ENCODE results near the gene FIBCD1.
"Not testable (repeated sequence)": the region's sequence is repeated elsewhere in the genome, so short reads cannot be mapped to it uniquely, and the experiment has no call there.

The FIBCD1 gene

DNA sequence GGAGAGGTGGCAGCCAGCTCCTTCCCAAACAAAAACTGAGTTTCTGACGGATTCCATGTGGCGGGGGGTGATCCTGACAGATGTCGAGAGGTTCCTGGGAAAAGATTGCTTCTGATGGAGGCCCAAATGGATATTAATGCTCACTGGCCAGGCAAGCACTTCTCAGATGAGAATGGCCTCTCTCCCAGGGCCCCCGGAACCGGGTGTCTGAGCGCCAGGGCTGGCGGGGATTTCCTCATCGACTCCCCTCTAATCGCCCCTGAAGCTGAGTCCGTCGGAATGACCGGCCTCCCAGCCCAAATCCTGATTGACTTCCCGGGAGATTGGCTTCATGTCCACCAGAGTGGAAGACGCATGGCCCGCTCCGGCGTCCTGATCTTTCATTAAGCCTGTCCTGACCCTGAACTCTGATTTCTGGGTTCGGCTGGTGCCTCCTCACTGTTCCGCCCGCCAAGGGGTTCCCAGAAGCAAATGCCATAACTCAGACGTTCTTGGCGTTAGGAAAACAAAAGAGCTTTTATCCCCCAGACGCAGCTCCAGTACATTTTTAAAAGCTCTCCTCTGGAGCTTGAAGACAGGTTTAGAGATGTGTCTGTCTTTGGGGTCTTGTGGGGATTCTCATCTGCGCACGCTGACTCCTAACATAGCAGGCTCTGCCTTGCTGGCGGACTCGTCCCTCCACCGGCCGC lies 17.6 kb downstream of the FIBCD1 start:
- DNase-seq: no peak

DNA sequence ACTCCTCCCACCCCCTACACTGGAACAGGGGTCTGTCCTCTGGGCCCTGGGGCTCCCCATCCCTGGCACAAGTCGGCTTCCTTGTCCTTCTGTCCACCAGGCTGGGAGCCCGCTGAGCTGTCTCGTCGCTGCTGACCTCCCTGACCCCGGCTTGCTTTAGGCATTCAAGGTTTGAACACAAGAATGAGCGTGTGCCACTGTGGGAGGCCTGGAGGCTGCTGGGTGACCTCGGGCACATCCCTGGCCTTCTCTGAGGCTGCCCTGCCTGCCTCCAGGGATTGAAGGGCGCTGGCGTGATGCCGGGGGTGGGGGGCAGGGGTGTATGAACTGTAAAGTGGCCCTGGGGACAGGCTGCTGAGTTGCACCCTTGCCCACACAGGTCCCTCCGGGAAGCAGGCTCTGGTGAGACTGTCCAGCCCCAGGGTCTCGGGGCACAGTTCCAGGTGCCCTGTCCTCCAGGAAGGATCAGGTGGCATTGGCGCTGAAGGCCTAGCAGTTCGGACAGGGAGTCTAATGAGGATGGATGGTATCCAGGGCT lies 18.2 kb downstream of the FIBCD1 start:
- no peak for DNase-seq

GRCh38 chr9:130920233-130920632 lies 18.8 kb downstream of the FIBCD1 start:
- no peak for DNase-seq

DNA sequence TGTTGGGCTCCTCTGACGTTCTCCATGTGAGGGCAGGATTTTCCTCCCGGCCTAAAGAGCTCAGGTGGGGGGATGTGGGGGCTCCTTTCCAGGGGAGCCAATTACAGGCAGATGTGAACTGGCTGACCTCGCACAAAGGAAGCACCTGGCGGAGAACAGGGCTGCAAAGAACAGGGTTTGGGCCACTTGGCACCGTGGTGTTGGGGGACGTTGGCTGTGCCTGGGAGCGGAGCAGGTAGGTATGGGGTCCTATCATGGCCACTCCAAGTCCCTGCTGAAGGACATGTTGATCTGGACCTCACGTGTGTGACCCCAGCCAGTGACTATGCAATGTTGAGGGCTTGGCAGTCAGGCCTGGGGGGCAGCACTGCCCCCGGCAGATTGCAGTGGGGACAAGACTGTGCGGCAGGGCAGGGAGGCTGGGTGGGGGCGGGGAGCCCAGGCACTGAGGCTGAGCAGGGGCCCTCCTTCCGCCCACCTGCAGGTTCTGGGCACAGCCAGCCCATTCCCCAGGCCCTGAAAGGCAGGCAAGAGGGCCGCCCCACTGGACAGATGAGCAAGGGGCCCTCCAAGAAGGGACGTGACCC lies 19.4 kb downstream of the FIBCD1 start:
- DNase-seq: no peak

GRCh38 chr9:130918826-130919558 lies 20.1 kb downstream of the FIBCD1 start:
- DNase-seq: no peak

DNA sequence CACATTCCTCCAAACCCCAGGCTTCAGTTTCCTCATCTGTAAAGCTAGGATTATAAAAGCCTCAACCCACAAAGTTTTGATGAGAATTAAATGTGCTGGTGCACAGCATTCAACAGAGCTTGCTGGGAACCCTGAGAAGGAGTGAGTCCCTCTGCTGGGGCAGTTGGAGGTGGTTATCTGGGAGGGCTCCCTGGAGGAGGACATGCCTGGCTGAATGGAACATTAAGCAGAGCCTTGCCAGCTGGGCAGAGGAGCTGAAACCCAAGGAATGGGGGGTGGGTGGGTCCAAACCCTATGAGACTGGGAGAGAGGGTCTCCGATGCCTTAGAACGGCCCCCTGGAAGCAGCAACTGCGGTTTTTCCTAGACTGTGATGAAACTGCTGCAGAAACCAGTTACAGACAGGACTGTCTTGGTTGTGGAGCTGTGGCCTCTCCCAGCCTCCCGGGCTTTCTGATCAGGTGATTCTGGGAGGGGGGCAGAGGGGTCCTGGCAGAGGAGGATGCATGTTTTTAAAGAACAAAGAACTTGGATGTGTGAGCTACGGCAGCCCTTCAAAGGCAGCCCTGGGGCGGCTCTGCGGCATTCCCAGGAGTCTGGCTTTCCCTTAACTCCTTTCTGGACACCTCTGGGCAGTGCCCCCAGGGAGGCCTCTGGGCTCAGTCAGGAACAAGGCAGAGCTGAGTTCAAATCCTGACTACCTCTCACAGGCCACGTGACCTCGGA lies 20.8 kb downstream of the FIBCD1 start:
- no peak for DNase-seq

DNA sequence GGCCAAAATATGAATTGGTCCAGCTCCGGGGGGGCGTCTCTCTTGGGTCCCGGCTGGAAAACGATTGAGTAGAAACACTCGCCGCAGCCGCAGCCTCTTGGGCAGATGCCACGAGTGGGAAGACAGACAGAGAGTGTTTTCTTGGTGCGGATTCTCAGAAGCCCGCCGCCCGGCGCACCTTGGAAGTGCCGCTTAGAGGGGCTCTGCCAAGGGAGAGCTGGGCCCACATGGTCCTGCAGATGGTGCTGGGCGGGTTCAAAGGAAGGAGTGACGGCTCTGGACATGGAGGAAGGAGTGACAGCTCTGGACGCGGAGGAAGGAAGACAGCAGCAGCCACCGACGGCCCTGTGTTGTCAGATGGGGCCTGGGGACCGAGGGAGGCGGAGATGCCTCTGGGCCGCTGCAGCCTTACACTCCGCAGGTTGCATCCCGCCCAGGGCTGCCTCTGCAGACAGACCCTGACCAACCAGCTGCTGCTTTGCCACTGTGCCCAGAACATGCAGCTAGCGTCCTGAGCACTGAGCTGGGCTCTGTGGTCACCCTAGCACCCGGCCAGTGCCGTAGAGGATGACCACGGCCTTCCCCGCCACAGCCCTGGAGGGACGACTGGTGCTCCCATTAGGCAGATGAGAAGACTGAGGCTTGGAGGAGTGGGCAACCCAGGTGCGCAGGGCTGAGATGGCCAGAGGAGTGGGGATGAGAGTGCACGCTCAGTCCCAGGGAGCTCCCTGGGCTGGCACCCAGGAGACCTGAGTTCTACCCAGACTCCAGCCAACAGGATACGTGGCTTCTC lies 21.7 kb downstream of the FIBCD1 start:
- DNase-seq: no peak

- no peak for DNase-seq
These were observed 24.0 kb downstream of the FIBCD1 start for GRCh38 chr9:130915096-130915447.

DNA sequence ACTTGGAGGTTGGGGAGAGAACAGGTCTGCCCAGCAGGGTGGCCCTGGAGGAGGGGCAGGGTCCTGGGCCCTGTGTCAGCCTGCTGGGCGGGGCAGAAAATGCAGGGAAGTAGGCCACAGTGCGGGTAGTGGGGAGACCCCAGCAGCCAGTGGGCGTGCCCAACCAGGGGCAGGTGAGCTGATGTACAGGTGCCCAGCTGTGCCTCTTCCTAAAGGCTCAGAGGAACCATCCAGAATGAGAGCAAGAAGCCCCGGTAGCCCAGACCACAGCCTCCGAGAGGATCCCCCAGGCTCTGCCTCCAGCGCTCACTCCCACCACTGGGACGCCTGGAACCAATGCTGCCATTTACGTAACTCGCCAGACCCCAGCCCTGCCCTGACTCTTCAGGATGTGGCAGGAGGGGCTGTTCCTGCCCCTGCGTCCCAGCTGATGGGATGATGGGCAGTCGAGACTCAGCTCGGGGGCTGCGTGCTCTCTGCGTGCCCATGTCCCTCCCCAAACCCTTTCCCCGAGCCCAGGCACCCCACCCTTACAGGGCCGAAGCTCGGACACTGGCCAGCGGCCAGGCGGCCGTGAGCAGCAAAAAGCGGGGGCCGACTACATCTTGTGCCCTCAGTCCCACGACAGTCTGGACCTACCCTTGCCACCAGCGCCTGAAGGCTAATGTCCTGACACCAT lies 24.5 kb downstream of the FIBCD1 start:
- DNase-seq: no peak

GRCh38 chr9:130913599-130914416 lies 25.2 kb downstream of the FIBCD1 start:
- no peak for DNase-seq

- no peak for DNase-seq
These were observed 26.0 kb downstream of the FIBCD1 start for GRCh38 chr9:130912932-130913598.

- no peak for DNase-seq
These were observed 27.6 kb downstream of the FIBCD1 start for GRCh38 chr9:130911254-130912049.

DNA sequence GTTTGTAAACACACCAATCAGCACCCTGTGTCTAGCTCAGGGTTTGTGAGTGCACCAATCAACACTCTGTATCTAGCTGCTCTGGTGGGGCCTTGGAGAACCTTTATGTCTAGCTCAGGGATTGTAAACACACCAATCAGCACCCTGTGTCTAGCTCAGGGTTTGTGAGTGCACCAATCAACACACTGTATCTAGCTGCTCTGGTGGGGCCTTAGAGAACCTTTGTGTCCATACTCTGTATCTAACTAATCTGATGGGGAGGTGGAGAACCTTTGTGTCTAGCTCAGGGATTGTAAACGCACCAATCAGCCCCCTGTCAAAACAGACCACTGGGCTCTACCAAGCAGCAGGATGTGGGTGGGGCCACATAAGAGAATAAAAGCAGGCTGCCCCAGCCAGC lies 28.4 kb downstream of the FIBCD1 start:
- DNase-seq: not testable (repeated sequence)

DNA sequence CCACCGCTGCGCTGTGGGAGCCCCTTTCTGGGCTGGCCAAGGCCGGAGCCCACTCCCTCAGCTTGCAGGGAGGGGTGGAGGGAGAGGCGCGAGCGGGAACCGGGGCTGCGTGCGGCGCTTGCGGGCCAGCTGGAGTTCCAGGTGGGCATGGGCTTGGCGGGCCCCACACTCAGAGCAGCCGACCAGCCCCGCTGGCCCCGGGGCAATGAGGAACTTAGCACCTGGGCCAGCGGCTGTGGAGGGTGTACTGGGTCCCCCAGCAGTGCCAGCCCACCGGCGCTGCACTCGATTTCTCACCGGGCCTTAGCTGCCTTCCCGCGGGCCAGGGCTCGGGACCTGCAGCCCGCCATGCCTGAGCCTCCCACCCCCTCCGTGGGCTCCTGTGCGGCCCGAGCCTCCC lies 29.0 kb downstream of the FIBCD1 start:
- not testable (repeated sequence) for DNase-seq

GRCh38 chr9:130908878-130909355 lies 30.1 kb downstream of the FIBCD1 start:
- no peak for DNase-seq

- DNase-seq: no peak
These were observed 30.7 kb downstream of the FIBCD1 start for GRCh38 chr9:130908146-130908877.

DNA sequence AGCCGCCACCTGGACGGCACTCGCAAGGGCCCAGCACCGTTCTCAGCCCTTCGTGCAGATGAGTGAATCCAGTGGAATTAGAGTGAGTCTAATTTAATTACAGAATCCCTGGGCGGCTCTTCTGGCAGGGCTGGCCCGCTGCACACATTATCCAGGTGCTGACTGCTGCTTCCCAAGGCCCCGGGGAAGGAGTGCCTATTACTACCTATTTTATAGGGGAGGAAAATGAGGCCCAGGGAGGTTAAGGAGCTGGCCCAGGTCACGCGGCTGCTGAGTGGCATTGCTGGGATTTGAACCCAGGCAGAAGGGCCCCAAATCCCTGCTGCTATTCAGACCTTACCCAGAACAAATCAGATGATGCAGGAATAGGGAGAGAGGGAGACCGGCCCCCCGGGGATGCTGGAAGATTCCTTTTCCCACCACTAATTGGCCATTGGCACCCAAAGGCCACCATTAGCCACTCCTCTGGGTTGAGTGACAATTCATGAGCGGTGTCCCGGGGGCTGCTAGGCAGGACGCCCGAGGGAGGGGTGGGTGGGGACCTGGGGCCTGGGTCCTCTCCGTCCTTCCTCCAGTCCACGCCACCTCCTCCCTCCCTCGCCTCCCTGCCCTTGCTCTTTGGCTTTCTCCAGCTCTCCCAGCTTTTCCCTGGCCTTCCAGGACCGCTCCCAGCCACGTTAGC lies 32.2 kb downstream of the FIBCD1 start:
- no peak for DNase-seq

All from activated T-cell treated with anti-CD3 and anti-CD28 coated beads, Interleukin-2, amount 50 U/mL, for 48 hours (primary cell).